ENCODE data around the gene ELFN1.

Gene ELFN1

DNA sequence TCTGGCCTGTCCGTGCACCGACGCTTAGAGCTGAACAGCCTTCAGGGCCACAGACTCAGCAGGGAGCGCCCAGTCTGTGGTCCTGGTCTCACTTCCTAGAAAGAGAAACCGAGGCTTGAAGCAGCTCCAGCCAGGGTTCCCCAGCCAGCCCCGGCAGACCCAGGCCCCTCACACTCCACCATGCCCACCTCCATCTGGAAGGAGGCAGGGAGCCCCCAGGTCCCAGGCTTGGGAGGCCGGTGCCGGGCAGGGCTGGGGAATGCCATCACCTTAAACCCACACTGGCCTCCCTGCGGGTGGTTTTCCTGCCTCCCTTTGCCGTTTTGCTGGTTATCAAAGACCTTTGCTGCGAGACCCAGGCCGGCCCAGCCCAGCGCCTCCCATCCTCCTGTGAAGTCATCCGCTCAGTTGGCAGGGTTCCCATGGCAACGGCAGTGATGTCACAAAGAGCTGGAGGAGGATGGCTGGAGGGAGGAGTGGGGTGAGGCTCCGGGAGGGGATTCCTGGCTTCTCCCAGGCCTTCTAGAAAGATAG, 24.0 kb downstream of the ELFN1 start:
- DNase-seq (ENCODE audit: low read depth in 2 of 2, low spot score in 1 of 2) = no peak

DNA sequence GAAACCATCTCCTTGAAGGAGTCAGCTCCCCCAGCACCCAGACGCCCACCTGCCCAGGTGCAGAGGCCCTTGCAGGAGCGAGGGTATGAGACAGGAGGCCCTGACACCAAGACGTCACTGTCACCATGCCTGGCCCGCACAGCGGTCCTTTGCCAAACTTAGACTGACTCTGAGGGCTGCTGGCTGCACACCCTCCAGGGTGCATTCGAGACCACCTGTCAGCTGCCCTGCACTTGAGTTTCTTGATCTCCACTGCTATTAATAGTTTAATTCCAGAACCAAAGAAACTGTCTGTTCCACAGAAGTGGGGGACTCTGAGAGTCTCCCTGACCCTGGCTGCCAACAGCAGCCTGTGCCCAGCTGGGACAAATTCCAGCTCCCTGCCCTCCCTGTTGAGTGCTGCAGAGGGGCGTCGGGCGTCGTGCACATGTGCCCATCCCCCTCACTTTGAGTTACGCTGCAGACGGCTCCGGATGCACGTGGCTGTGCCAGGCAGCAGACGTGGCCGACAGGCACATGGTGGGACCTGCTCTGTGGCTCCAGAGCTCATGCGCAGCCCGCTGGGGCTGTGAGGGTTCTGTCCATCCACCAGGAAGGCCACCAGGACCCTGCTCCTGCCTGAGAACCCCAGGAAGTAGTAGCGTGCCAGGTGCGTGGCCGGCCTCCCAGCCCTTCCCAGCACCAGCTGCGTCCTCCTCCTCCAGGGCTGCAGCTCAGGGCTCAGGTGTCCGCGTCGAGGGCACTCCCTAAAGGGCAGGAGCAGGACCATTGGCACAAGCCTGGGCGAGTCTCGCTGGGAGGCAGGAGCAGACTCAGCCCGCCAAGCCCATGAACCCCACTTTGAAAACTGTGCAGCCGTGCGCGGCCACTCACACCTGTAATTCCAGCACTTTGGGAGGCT, 24.8 kb downstream of the ELFN1 start:
- no peak for DNase-seq (ENCODE audit: low read depth in 2 of 2, low spot score in 1 of 2)

DNA sequence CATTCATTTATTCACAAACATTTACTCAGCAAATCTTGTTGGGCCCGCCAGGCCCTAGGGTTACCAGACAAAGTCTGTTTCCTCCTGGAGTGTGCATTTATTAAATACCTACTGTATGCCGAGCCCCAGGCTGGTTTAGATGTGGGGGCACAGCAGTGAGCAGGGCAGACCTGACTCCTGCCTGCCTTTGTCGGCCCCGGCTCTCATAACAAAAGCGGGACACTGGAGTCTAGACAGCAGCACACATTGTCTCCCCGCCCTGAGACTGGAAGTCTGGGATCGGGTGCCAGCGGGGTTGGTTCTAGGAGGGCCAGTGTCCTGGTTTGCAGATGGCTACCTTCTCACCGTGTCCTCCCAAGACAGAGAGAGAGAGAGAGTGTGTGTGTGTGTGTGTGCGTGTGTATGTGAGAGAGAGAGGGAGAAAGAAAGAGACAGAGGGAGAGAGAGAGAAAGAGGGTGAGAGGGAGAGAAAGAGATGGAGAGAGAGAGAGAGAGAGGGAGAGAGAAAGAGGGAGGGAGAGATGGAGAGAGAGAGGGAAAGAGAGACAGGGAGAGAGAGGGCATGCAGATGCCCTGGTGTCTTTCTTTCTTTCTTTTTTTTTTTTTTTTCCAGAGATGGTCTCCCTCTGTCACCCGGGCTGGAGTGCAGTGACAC, 25.9 kb downstream of the ELFN1 start:
- DNase-seq (ENCODE audit: low read depth in 2 of 2, low spot score in 1 of 2) = no peak

DNA sequence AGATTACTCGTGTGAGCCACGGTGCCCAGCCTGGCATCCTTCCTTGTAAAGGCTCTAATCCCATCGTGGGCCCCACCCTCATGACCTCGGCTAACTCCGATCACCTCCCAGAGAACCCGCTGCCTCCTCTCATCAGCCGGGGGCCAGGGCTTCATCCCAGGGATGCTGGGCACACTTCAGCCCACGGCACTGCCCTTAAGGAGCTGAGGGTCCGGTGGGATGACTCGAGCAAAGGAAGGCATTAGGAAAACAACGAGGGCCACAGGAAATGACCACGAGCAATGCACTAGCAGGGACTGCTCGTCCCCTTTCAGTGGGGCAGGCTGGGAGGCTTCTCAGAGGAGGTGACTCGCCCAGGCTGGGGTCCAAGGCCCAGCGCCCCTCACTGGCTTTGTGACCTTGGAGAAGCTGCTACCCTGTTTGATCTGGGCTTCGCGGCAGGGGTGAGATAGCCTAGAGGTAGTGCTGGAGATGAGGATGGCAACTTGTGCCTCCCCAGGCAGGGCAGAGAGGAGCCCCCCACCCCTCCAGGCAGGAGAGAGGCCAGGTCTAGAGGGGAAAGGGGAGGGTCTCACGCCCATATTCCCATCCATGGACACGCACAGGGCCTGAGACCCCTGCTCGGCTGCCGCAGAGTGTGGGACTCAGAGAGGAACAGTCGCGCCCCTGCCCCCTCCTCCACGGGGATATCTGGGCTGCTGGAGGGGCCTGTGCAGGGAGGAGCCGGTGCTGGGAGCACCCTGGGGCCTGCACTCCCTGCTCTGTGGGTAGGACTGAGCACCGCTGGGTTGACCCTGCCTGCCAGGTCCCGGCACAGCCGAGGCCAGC, 26.8 kb downstream of the ELFN1 start:
- DNase-seq (ENCODE audit: low read depth in 2 of 2, low spot score in 1 of 2) = no peak

DNA sequence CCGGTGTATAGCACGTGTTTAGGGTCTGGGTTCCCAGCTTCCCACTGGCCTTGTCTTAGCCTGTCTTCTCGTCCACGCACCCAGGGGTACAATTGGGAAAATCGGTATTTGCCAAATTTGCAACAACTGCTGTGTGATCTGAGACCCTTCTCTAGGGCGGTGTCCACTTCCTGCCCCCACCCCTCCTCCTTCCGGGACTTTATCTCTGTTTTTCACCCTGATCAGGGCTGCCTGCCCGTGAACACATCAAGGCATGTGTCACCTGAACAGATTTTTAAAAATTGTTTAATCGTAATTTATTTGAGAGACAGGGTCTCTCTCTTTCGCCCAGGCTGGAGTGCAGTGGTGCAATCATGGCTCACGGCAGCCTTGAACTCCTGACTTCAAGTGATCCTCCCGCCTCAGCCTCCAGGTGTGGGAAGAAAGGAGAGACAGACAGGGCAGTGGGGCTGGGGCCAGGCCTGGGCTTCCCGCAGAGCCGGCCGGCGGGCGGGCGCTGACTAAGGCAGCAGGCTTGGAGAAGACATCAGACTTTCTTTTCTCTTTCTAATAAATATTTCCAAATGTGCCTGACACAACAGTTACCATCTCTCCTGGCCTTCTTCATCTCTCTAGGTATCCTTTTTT, 27.5 kb downstream of the ELFN1 start:
- DNase-seq (ENCODE audit: low read depth in 2 of 2, low spot score in 1 of 2) = no peak

DNA sequence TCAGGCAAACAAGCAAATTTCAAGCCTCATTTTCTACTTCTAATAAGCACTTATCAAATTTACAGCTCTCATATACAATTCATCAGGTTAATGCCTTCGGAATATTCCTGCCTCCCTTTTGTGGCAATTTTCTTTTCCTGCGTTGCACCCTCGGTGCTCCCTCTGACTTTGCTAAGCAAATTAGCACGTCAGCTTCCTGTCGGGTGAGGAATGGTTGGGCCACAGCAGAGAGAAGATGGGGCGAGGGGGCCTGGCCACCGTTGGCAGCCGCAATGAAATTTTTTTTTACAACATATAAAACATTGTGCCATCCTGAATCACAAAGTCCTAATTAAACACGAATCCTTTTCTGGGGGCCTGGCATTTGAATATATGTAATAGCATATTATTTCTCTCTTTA, 28.1 kb downstream of the ELFN1 start:
- DNase-seq (ENCODE audit: low read depth in 2 of 2, low spot score in 1 of 2) = no peak

DNA sequence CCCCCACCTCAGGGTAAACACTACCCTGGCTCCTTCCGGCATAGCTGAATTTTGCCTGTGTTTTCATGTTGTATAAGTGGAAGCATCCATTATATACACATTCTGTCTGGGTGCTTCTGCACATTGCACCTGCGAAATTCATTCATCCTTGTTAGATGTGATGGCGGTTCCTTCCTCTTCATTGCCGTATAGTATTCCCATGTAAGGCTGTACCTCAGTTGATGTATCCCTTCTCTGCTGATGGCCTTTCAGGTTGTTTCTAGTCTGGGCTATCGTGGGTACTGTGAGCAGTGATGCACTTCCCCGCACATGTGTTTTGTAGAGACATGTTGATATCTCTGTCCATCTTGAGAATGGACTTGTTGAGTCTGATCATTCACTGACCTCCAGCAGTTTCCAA, 28.9 kb downstream of the ELFN1 start:
- no peak for DNase-seq (ENCODE audit: low read depth in 2 of 2, low spot score in 1 of 2)

DNA sequence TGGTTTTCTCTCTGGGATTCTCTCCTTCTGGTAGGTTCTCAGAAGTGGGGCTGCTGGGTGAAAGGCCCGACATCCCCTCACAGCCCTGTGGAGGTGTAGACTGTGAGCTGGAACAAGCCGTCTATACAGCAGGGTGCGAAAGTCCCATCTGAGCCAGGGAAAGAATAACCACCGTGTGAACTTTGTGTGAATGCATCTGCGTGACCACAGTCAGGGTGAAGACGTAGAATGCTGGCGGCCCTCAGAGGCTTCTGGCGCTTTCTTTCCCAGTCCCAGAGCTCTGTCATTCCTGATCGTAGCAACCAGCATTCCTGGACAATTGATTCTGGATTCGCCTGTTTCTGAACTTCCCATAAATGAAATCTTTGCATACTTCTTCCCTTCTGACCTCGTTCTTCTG, 30.0 kb downstream of the ELFN1 start:
- no peak for DNase-seq (ENCODE audit: low read depth in 2 of 2, low spot score in 1 of 2)

DNA sequence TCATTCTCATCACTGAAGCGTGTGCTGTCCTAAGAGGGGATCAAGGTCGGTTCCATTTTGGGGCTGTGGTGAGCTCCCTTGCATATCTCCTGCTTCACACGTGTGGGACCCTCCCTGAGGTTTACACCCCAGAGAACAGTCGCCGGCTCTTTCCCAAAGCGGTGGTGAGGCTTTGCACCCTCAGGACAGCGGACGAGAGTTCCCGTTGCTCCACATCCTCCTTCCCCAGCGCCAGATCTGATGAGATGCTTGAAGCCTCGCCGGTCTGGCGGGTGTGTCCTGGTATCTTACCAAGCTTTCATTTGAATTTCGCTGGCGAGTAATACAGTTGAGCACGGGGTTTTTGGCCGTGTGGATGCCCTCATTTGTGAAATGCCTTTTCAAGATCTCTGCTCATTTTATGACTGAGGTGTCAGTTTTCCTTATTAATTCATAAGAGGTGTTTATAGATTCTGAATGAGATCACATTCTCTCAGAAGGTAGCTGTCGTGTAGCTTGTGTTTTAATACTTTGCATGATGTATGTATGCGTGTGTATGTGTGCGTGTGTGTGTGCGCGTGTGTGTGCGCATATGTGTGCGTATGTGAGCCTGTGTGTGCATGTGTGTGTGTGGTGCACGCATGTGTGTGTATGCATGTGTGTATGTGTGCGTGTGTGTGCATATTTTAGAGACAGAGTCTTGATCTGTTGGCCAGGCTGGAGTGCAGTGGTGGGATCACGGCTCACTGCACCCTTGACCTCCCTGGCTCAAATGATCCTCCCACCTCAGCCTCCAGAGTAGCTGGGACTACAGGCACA, 30.7 kb downstream of the ELFN1 start:
- DNase-seq (ENCODE audit: low read depth in 2 of 2, low spot score in 1 of 2) = no peak

DNA sequence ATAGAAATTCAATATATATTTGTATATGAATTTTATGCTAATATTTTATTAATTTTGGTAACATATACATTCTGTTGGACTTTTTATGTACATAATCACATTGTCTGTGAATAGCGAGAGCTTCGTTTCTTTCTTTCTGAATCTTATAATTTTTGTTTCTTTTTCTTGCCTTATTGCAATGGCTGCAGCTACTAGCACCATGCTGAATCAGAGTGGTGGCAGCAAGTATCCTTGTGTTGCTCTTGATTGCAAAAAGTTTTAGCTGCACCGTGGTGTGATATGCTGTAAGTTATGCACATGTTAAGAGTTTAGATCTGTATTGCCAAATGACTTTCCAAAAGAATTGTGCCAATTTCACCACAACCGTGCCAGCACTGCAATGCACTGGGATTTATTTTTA, 32.6 kb downstream of the ELFN1 start:
- DNase-seq (ENCODE audit: low read depth in 2 of 2, low spot score in 1 of 2) = no peak

DNA sequence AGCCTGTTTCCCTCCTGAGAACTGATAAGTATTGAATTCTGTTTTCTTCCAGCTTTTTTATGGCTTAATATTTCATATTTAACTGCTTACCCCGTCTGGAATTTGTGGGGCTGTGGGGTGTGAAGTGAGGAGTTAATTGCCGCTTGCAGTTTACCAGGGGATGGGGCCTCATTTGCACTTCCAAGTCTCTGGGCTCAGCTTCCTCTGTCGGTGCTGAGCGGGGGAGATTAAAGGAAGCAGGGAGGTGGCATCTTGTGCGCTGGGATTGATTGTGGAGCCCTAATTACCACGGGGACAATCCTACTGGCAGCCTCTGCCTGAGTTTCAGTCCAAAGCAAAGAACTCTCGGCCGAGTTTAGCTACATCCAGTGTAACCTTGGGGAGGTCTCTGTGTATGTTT, 33.4 kb downstream of the ELFN1 start:
- DNase-seq (ENCODE audit: low read depth in 2 of 2, low spot score in 1 of 2) = no peak

DNA sequence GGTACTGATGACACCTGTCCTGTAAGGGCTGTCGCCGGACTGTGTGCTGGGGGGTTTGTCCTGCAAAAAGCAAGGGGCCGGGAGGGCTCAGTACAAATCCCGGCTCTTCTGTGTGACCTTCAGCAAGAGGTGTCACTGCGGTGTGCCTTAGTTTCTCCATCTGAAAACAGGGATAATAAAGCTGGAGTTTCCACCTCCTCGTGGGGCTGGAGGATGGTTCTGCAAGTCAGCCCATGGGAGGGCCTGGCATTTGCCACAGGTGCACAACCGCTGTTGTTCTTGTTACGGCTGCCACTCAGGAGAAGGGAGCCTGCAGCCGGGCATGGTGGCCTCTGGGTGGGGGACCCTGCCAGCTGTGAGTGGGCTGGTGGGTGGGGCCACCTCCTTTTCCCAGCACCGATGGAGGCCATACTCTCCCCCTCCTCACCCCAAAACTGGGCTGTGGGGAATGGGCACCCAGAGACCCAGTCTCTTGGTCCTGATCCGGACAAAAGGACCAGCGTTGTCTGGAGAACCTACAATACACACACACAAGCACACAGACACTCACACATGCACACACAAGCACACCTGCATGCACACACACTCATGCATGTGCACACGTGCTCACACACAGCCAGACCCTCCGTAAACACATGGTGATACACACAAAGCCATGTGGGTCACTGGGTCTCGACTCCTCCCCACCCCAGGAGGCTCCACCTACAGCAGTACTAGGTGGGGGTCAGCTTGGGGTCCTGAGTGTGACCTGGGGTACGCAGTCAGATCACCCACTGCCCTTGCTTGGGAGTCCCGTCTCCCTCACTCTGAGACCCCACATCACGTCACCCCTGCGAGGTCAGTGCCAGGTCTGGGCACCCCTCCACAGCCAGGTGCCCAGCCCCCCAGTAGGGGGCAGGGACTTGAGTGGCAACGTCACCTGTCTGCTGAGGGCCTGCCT, 34.1 kb downstream of the ELFN1 start:
- DNase-seq (ENCODE audit: low read depth in 2 of 2, low spot score in 1 of 2) = no peak

DNA sequence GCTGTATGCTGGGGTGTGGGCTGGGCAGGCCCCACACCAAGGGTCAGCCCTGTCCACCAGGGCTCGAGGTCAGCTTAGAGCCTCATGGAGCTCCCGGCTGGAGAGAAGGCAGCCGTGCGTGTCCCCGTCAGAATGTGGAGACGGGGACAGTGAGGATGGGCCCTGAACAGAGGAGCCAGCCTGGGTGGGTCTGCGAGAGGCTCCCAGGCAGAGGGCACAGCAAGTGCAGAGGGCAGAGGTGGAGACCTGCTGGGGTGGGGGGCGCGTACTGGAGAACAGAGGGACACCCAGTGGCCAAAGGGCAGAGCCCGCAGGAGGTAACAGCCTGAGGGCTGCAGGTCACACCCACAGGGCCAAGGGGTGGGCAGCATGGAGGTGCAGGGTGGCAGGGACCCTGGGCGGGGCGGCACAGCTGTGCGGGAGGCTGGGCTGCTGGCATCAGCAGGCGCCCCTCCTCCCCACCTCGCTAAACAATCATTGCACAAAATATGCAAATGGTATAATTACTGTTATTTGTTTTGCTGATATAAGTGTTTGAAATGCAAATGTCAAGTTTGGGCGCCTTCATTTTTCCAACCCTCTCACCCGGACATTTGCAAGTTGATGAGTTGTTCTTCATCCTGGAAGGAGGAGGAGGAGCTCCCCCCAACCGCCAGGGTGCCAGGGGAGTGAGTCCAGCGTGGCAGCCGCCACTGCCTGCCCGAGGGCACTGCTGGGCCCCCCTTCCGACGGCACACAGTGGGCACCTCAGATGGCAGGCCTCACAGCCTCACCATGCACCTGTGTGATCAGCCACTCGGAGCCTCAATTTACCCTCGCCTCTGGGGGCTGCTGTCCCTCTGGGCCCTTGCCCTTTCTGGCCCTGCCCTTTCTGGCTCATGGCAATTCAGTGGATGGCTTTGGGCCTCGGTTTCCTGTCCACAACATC, 35.0 kb downstream of the ELFN1 start:
- no peak for DNase-seq (ENCODE audit: low read depth in 2 of 2, low spot score in 1 of 2)

DNA sequence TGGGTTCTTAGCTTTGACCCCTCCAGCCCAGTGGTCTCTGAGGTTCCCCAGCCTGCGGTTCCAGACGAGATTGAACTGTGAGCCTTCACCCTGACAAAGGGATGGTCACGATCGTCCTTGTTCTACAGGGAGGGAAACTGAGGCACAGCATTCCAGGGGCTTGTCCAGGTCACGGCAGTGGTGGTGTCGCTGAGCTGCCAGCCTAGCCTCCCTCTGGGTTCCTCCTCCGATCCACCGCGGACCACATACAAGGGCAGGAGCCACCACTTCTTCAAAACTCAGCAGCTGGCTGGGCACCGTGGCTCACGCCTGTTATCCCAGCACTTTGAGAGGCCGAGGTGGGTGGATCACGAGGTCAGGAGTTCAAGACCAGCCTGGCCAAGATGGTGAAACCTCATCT, 35.8 kb downstream of the ELFN1 start:
- no peak for DNase-seq (ENCODE audit: low read depth in 2 of 2, low spot score in 1 of 2)

DNA sequence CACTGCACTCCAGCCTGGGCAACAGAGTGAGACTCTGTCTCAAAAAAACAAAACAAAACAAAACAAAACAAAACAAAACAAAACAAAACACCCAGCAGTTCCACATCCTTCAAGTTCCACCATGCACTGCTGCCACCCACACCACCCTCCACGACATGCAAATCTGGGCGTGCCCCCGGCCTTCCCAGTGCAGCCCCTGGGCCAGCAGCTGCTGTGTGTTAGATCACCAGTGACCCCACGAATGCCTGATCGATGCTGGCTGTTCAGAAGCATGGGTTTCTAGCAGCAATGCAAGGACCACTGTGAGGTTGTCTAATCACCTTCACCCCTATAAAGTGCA, 36.3 kb downstream of the ELFN1 start:
- DNase-seq (ENCODE audit: low read depth in 2 of 2, low spot score in 1 of 2) = no peak

DNA sequence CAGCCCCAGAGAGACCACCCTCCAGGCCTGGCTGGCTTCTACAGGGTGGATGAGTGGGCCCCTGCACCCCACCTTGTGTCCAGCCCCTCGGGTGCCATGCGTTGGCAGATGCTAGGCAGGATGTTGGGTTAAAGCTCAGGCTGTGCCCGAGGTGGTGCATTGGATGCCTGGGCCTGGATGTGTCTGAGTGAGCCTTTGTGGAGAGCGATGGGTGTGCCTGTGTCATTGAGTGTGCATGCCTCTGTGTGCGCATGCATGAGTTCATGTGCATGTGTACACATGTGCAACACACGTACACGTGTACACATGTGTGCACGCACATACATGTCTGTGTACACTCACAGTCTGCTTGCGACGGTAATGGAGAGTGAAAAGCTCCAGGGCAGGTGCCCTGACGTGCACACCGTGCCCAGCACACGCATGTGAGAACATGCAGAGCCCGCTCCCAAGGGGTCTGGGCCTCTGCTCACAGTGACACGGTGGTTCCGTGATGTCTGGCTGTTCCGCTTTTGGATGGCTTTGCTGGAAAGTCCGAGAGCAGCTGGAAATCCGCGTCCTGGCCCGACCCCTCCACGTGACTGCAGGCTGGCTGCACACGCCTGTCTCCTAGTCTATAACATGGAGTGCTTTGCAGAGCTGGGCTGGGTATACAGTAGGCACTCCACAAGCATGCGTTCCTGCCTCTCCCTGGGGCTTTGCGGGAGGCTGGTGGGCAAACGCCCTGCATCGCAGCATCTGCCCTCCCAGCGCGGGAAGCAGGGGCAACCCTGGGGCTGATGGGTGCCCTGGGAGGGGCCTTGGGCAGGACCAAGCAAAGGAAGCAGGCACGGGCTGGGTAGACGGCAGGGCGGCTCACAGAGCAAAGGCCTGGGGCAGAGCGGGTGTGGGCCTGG, 36.9 kb downstream of the ELFN1 start:
- DNase-seq (ENCODE audit: low read depth in 2 of 2, low spot score in 1 of 2) = no peak
